ENCODE measurements around the gene ACYP2. TPM values are rescaled to one million over a fixed set of nuclear protein-coding genes. Genes with fewer than 3 reads are reported as not detected.
"Not testable (repeated sequence)": the region's sequence is repeated elsewhere in the genome, so short reads cannot be mapped to it uniquely, and the experiment has no call there.

Gene ACYP2
- total RNA-seq, 1 donor from 2014 or later = 8.7 TPM

DNA sequence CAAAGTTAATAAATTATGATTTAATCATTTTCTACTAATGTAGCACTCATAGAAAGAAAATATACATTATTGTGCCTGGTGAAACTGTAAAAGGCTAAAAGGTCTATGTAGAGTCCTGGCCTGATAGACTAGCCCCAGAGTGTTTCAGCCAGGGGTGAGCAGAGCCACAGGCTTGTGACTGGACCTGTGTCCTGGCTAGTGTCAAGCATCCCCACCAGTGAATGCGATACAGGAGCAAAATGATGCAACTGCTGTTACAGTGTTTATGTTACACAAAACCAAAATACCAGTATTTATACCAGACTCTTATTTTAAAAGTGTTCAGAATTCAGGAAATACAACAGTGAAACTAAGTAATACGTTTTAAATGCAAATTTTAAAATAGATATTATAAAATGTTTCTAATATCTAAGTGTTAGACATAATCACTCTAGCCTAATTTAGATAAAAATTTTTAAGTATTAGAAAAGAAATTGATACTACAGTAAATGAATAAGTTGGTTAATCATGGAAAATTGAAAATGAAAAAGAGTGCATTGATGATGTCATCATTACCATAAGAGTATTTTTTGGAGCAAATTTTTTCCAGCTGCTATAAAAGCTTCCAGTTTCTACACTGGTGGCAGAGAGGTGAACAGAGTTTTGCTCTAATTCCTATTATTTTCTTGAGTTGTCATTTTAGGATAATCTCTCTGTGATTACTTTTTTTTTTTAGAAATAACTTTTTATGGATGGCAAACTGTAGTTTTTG, 146.8 kb downstream of the ACYP2 start:
- DNase-seq (ENCODE audit: low read depth in 2 of 2) = no peak

DNA sequence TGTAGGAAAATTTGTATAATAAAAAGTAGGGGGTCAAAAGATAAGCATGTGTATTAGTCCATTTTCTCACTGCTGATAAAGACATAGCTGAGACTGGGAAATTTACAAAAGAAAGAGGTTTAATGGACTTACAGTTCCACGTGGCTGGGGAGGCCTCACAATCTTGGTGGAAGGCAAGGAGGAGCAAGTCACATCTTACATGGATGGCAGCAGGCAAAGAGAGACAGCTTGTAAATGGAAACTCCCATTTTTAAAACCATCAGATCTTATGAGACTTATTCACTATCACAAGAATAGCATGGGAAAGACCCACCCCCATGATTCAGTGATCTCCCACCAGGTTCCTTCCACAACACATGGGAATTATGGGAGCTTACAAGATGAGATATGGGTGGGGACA, 149.7 kb downstream of the ACYP2 start:
- DNase-seq (ENCODE audit: low read depth in 2 of 2) = not testable (repeated sequence)

DNA sequence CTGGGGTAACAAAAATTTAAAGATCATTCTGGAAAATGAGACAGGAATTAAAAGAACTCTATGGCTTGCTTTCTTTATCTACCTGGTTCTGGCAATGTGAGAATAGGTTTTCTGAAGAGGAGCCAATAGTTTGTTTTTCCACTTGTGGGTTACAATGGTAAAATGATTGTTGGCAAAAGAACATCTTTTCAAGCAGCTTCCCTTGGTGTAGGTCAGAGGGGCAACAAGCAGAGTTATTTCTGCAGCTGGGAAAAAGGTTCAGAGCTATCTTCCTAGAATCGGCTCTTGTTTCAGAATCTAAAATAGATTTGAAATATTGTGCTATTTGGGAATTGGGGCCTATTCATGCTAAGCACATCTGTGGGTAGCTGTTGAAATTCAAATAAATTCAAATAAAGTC, 152.2 kb downstream of the ACYP2 start:
- peak in 1 of 2 donors; percentile 64 for DNase-seq (ENCODE audit: low read depth in 2 of 2)

DNA sequence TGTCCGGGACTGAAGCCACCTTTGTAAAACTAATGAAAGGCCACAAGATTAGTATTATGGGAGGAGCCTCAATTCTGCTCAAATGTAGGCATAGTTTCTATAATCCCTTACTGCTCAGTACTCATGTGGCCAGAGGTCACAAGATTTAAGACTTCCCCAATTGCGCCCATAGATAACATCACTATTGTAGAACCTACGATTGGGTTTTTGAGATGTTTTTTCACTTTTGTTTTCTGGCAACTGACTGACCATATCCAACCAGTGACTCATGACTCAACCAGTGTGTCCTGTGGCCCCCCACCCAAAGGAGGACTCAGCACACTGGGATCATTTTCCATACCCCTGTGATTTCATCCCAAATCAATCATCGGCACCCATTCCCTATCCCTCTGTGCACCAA, 155.8 kb downstream of the ACYP2 start:
- DNase-seq (ENCODE audit: low read depth in 2 of 2) = no peak

DNA sequence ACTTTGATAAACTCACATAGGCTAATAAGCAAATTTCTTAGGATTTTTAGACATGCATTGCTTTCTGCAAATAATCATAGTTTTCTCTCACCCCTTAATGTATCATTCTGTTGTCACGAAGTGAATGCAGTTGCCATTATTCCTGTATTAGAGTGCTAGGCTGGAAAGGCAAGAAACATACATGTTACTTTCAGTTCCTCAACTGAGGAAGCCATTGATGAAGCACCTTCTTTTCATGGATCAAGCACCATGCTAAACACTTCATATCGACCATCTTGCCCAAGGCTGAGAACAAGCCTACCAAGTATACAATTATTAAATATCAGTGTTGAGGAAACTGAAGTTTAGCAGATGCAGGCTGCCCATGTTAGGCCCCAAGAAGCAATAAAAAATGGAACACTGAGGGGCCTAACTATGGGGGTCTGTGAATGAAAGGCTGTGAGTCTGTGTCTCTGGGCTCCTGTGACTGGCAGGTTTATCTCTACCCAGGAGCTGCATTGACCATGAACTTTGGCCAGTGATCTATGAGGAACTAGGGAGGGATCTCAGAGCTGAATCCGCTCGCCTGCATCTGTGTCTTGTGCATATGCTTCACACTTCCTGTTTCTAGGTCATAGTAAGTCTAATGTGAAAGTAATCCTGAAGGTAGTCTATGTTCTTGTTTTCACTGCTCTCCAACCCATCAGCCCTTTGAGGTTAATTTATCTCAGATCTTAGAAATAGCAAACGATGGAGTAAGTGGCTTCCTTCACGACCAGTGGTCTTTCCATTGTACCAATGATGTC, 156.6 kb downstream of the ACYP2 start:
- DNase-seq (ENCODE audit: low read depth in 2 of 2) = no peak

DNA sequence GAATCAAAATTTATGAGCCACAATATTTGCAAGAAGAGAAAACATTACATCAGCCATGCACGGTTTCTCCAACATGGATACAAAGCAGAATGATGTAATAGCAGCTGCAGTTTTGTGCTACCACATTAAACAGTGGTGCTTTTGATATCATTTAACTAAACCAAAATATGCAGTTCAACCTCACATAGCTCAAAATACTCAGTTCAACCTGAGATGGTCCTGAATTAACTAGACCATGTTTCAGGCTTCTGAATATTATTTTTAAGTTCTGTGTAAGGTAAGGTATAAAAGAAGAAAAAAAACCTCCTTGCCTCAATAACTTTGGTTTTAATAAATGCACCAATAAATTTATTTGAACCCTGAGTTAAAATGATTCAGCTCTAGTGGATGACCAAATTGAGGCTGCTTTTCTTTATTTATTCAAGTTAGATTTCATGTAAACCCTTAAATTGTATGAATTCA, 159.4 kb downstream of the ACYP2 start:
- DNase-seq (ENCODE audit: low read depth in 2 of 2) = peak; percentile 10 to 28

DNA sequence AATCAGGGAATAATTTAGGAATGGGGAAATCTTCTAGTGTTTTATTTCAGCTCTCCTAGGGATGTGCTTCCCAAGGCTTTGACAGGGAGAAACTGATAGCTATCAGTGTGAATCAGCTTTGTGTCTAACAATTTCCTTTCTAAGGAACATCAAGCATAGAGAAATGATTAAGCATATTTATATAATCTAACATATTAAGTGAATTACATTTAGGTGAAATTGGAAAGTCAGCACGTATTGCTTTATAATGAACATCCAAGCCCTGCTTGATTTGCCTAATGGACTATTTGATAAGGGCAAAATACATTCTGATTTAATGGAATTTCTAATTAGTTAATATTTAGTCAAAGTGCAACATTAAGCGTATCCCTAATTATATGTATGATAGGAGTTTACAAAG, 160.1 kb downstream of the ACYP2 start:
- DNase-seq (ENCODE audit: low read depth in 2 of 2) = no peak

DNA sequence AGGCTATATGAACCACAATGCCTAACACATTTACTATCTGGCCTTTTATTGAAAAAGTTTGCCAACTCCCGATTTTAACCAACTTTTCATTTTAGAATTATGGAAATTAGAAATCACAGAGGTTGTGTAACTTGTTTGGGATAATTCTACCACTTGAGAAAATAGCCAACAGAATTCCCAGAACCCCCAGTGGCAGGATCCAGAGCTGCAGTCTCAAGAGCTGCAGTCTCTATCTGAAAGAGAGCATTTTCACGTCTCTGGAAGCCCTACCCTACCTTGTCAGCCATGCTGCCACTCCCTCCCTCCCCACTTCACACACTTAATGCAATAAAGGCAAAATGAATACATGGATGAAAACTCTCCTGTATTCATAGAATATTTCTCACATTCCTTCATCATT, 164.0 kb downstream of the ACYP2 start:
- no peak for DNase-seq (ENCODE audit: low read depth in 2 of 2)

DNA sequence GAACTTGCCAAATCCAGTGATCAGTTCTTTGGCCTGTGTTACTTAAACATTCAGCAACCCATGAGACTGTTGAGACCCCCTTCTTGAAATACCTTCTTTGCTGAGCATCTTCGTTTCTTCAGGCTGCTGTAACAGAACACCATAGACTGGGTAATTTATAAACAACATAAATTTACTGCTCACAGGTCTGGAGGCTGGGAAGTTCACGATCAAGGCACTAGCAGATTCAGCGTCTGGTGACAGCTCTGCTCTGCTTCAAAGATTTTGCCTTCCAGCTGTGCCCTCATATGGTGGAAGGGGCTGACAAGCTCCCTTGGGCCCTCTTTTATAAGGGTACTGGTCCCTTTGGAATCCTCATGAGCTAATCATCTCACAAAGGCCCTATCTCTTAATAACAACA, 169.4 kb downstream of the ACYP2 start:
- no peak for DNase-seq (ENCODE audit: low read depth in 2 of 2)

DNA sequence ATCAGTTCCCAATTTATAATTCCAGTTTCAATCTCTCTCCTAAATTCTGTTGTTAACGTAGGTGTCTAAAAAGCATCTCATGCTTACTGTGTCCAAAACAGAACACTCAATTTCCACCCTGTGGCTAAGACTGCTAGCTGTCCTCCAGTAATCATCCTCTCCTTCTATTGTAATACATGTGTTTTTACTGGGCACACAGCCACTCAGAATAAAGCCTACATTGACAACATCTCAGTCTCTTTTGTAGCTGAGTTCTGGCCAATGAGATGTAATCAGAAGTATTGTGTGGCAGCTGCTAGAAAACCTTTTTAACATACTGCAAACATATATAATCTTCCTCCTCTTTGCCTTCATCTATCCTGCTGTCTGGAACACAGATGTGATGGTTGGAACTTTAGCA, 170.0 kb downstream of the ACYP2 start:
- no peak for DNase-seq (ENCODE audit: low read depth in 2 of 2)

DNA sequence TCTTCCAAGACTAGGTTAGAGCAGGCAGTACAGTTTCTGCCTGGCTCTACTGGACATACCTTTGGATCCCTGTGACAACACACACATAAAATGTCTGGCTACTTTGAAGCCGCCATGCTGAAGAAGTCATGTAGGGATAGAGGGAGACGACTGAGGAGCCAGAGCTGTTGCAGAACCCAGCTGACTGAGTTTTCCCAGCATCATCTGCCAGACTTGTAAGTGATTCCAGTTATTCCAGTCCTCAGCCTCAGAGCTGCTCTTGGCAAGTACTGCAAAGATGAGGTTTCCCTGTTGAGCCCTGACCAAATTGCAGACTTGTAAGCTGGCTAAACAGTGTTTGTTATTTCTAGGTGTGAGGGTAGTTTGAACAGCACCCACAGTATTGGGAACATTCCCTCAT, 172.1 kb downstream of the ACYP2 start:
- no peak for DNase-seq (ENCODE audit: low read depth in 2 of 2)

DNA sequence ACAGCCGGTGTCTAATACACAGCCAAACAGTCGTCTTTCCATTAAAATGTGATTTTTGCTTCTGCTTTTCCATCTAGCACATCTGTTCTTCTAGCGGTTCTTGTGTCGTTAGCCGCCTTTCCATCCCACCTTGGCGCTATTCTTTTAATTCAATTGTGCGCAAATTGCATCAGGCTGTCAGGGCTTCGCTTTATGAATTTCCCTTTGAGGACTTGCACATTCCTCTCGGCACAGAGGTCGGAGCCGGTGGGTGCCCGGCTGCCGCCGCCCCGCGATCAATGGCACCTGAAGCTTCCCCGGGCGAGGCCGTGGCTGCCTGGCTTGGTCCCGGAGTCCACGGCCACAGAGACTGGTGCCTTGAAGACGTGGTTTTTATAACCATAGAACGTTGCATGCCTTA, 174.5 kb downstream of the ACYP2 start:
- no peak for DNase-seq (ENCODE audit: low read depth in 2 of 2)

DNA sequence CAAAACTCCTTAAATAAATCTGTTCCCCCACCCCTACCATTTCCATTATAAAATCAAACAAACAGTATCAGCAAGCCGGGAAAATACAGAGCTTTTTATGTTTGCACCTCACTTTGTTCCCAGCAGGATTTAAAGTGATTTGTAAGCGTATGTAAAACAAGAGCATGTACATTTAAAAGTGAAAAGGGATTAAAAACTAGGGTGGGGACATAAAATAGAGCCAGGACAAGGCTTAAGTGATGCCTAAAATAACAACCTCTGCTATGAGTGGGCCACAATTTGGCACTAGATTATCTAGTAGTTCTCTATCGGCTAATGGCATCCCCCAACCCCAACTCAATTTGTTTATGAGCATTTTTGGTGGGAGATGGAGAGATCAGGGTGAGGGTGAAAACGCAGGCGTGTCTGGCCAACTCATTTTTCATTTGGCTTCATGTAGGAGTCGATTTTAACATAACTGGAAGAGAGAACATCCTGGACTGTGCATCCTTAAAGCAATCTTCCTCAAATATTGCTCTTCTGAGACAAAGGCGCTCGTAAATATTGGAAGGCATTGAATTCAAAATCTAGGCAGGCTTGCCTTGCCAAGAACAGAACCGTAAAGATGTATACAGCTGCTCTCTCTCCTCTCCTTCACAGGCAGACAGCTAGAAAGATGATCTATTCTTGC, 175.1 kb downstream of the ACYP2 start:
- no peak for DNase-seq (ENCODE audit: low read depth in 2 of 2)

DNA sequence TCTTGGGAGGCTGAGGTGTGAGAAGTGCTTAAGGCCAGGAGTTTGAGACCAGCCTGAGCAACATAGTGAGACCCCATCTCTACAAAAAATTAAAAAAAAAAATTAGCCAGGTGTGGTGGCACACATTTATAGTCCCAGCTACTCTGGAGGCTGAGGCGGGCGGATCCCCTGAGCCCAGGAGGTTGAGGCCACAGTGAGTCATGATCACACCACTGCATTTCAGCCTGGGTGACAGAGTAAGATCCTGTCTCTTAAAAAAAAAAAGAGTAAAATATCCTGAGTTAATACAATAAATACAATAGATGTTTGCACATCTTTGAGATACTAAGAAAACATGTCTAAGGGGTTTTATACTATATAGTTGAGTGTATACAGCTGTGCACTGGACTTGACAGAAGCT, 179.2 kb downstream of the ACYP2 start:
- not testable (repeated sequence) for DNase-seq (ENCODE audit: low read depth in 2 of 2)

DNA sequence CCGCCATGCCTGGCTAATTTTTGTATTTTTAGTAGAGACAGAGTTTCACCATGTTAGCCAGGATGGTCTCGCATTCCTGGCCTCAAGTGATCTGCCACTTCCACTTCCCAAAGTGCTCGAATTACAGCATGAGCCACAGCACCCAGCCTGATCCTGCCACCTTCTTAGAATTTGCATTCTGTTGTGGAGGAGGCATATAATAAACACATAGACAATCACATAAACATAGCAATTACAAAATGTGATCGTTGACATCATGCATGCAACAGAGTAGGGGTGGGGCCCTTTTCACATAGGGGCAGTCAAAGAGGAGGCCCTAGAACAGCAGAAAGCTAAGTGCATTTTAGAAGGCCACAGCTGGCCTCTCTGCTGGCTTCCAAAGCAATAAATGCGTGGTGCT, 180.5 kb downstream of the ACYP2 start:
- no peak for DNase-seq (ENCODE audit: low read depth in 2 of 2)

DNA sequence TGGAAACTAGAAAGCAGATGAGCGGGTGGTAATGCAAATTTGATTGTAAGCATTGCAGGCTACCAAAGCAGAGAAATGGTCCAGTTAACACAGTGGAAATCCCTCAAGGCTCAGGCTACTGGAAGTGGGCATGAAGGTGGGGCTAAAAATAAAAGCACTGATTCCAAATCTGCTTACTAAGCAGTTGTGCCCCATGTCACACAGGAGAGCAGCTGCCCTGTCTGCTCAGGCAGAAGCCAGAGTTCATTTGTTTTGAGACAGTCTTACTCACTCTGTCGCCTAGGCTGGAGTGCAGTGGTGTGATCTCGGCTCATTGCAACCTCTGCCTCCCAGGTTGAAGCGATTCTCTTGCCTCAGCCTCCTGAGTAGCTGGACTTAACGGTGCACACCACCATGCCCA, 183.1 kb downstream of the ACYP2 start:
- DNase-seq (ENCODE audit: low read depth in 2 of 2) = no peak

DNA sequence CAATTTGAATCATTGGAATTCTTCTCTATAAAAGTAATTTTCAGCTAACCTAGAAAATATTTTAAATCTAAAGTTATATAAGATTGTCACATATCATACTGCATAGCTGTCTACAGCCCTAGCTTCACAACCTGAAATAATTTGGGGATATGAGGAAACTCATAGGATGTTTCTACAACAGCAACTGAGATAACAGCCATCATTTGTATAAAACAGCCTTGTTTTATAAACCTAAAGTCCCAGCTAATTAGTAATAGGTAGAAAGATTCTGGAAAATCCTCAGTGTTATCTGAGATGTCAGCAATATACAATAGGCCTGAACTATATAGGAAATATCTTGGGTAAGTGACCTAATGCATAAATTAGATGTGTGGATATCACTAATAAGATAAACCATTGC, 188.2 kb downstream of the ACYP2 start:
- DNase-seq (ENCODE audit: low read depth in 2 of 2) = no peak

DNA sequence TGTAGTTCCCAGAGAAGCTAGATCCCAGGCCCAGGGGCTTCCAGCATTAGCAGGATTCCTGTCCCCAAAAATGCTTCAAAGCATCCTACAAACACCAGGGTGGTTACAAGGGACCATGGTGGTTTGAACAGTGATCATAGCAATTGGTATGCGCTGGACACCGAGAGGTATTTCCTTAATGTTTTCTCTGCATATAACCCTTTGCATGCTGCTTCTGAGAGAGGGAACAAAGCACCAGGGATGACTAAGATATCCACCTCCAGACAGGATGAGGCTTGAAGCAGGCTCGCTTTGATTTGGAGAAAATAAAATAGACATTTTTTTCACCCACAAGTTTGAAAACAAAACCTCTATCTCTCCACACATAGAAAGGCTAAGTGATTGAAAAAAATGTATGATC, 191.1 kb downstream of the ACYP2 start:
- no peak for DNase-seq (ENCODE audit: low read depth in 2 of 2)

DNA sequence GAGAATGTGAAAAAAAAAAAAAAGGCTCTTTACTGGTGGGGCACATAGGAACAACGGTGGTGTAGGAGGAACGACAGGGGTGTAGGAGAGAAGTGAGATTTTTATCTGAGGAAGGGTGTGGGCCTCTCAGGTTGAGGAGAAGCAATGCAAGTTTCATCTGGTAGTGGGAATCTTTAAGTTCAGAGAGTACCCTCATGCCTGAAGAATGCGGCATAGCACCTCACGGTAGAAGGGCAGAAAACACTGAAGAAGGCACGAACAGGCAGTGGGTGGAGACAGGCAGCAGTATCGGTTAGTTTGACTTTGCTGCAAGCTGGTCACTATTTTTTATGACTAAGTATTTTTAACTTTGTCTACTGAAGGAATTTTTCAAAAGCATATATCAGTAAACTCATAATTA, 192.8 kb downstream of the ACYP2 start:
- DNase-seq (ENCODE audit: low read depth in 2 of 2) = no peak

DNA sequence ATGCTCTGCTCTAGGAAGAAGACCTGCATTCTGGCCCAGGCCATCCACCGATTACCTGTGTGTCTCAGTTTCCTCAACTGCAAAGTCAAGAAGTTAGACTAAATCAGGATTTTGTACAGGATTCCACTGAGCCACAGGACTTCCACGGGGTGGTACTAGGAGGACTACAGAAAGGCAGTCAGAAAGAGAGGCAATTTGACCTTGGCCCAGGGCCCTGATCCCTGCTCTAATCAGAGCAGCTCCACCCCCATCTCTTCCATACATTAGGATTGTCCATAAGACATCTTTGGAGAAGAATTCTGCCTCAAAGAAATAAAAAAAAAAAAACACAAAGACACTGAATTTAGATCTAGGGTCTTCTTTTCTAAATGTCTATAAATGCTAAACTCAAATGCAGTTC, 193.4 kb downstream of the ACYP2 start:
- no peak for DNase-seq (ENCODE audit: low read depth in 2 of 2)

DNA sequence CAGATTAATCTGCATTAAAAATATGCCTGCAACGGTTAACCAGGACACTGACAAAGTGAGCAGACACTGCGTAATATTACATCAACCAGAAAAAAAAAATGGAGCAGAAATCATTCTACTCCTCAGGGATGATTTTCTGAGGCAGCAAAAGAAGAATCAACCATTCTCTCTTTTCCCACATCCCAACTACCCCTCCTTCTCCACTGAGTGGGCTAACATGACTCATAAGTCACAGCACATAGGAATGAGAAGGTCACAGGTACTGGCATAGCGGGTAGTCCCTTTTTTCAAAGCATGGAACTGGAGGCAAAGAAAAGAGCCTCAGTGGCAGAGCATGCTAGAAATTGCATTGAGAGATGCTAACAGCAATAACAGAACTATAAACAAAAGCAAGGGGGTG, 194.9 kb downstream of the ACYP2 start:
- peak in 1 of 2 donors; percentile 17 for DNase-seq (ENCODE audit: low read depth in 2 of 2)

DNA sequence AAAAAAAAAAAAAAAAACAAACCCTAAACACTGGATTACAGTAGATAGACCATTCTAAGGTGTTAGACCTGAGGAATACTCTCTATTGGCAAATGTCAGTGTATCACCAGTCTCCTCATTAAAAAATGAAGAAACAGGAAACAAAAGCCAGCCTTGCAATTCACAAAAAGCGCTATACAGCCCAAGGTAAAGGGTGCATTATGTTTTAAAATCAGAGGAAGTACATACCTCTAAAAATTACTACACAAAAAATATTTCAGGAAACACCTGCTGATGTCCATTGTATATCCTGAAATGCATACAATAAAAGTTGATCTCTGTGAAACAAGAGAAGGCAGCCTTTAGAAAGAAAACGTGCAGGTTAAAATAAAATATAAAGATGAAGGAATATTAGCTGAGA, 195.5 kb downstream of the ACYP2 start:
- peak in 1 of 2 donors; percentile 12 for DNase-seq (ENCODE audit: low read depth in 2 of 2)

All from lung microvascular endothelial cell (primary cell).